ENCODE measurements around the gene UBR3. TPM values are rescaled to one million over a fixed set of nuclear protein-coding genes. Genes with fewer than 3 reads are reported as not detected.
"Not testable (repeated sequence)": the region's sequence is repeated elsewhere in the genome, so short reads cannot be mapped to it uniquely, and the experiment has no call there.

The UBR3 gene
- total RNA-seq, 1 experiment from 2014 or later: 26.3 TPM

DNA sequence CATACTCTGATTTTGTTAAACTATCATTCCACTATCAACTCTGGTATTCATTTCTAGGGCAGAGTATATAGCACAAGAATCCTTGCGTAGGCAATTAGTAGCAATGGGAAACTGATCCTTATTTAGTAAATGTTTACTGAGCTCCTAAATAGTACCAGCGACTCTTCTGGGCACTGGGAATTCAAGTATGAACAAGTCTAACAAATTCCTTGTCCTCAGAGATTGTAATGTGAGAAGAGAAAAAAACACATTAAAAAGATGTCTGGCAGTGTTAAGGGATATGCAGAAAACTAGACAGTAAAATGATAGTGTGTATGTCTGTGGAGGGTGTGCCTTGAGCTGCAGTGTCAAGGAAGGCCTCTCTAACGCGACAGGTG, 3.3 kb upstream of the UBR3 start:
- DNase-seq (ENCODE audit: low read depth): no peak

DNA sequence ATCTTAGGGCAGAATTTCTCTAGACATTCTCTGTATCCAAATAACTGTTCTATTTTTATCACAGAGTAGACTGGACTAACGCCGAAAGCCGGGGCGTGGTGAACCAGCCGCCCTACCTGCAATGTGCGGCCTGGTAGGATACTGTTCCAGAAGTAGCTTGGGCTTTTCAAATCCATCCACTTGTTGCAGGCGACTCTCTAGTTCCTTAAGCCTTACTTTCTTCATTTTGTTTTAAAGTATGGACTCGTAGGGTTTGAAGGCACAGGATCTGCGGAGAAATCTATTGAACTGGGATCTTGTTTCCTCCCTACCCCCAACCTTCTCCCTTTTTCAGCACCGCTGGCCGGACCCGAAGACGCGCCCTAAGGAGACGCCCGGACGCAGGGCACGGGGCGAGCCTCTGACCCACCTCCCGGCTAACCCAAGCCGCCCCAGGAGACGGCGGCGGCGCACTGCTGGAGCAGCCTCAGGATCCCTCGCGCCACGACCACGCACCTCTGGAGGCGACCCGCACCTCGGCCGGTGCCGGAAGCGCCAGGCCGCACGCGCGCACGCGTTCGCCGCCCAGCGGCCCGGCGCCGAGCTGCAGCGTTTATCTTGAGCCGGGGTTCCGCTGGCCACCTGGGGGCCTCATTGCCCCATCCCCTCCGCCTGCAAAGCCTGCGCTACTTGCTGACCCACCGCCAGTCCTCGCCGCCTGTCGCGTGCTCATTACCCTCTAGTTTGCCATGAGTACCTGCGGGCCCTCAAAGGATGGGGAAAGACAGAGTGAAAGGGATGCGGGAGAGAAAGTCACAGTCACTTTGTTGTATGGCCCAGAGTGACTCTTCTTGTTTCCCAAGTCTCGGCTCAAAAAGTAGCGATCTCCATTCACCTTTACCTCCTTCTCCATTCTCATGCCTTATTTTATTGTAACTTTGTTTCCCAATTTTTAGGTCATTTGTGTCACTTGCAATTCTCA, 2.6 kb upstream of the UBR3 start, which contains the start of gene METTL5:
Gene METTL5 (minus strand): TSS at position 533 of the 961 bp plus-strand sequence. CDS start 308 bp downstream, at position 225.
- DNase-seq (ENCODE audit: low read depth): peak; percentile 72

DNA sequence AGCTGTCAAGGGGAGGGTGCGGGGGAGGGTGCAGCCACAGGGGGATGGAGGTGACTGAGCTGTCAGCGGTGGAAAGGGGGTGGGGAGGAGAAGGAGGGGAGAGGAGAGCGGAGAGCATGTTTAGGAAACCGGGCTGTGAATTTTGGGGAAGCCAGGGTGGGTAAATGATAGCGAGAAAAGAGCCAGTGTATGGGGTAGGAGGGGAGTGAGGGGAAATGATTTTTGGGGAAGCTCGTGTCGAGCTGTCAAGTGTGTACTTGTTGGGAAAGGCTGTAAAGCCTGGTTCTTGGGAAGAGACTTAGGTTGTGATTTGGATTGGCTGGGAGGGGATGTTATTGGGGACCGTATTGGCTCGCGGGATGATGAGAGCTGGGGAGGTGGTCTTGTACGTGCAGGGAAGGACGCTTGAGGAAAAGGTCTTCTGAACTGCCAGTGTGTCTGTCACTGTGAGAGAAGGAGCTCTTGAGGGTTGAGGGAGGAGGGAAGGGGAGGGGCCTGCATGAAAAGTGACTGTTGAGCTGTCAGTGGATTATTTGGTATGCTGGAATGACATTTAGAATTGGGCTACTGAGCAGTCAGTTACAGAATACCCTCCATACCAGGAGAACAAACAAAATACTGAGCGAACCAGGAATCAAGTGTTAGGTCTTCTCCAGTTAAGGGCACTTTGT, 1.0 kb downstream of the UBR3 start:
- DNase-seq (ENCODE audit: low read depth): peak; percentile 36

DNA sequence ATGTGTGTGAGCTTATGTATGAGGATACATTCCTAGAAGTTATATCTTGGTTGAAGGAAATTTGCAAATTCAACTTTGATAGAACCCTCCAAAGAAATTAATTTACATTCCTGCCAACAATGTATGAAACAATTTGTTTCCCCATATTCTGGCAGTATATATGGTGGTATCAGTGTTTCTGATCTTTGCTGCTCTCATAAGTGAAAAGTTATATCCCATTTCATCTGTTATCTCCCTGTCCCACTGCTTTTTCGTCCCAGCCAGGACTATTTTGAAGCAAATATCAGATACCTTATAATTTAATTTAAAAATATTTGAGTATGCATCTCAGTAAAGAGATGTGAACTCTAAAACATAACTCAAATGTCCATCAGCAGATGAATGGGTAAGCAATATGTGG, 7.1 kb downstream of the UBR3 start:
- DNase-seq (ENCODE audit: low read depth): no peak

DNA sequence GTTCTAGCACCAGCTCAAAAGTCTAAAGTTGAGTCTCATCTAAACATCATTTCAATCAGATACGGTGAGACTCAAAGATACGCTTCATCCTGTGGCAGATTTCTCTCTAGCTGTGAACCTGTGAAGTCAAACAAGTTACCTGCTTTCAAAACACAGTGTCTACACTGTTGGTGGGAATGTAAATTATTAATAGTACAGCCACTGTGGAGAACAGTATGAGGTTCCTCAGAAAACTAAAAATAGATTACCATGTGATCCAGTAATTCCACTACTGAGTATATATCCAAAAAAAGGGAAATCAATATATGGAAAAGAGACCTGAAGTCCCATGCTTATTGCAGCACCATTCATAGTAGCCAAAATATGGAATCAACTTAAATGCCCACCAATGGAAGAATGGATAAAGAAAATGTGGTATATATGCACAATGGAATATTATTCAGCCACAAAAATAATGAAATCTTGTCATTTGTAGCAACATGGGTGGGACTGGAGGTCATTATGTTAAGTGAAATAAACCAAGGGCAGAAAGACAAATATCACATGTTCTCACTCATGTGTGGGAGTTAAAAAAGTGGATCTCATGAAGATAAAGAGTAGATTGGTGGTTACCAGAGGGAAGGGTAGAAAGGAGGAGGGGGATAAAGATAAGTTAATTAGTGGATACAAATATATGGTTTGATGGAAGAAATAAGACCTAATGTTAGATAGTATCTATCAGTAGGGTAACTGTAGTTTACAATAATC, 11.7 kb downstream of the UBR3 start:
- no peak for DNase-seq (ENCODE audit: low read depth)

DNA sequence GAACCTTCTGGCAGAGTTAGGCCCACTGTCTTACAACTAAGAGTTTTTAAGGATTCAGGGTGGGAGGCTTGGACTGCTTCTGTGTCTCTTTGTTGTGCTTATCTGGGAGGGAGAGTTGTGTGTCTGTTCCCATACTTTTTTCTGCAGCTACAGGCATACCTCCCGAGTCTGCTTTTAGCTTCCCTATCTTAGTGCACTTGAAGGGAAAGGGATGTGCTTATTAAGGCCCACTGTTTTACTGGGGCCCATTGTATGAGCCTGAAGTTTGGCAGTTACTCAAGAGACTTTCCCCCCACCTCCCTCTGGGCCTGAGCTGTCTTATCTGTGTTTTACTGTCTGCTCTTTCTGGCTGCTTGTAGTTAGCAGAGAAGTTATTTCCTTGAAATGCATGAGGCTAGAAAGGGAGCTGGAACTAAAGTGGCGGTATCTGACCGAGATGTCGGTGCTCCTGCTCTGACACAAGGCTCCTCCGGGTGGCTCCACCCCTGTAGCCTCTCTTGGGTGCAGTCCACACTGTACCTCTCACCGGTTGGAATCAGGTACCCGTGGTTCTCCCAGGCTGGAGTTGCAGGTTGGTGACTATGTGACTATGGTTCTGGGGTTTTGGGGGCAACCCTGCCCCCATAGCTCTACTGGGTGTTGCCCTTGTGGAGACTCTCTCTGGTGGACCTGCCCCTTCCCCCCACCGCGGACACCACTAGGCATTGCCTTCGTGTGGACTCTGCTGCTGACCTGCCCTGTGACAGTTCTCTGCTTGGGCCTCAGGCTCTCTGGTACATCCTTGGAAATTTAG, 12.9 kb downstream of the UBR3 start:
- no peak for DNase-seq (ENCODE audit: low read depth)

DNA sequence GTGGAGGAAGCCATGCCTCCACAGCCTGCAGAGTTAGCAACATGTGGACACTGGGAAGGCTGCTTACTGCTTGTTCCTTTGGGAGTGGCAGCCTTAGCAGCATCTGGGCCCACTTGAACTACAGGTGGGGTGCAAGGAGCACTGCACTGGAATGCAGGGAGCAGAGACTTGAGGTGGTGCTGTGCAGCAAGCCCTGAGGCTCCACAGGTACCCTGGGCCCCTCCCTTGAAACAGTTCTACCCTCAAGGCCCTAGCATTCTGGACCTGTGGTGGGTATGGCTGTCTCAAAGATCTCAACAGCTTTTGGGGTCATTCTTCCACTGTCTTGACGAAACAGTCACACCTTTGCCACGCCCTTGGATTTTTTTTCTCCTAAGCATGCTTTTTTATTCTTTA, 13.5 kb downstream of the UBR3 start:
- no peak for DNase-seq (ENCODE audit: low read depth)

DNA sequence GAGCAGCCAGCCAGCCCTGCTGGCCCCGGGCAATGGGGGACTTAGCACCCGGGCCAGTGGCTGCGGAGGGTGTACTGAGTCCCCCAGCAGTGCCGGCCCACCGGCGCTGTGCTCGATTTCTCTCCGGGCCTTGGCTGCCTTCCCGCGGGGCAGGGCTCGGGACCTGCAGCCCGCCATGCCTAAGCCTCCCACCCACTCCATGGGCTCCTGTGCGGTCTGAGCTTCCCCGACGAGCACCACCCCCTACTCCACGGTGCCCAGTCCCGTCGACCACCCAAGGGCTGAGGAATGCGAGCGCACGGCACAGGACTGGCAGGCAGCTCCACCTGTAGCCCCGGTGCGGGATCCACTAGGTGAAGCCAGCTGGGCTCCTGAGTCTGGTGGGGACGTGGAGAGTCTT, 14.4 kb downstream of the UBR3 start:
- DNase-seq (ENCODE audit: low read depth): not testable (repeated sequence)

DNA sequence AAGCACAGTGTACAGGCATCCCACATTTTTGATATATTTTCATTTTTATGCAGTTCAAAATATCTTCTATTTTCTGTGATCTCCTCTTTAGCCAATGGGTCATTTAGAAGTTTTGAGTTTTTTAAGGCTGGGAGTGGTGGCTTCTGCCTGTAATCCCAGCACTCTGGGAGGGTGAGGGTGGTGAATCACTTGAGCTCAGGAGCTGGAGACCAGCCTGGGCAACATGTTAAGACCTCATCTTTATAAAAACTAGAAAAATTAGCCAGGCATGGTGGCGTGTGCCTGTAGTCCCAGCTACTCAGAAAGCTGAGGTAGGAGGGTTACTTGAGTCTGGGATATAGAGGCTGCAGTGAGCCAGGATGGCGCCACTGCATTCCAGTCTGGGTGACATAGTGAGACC, 17.8 kb downstream of the UBR3 start:
- DNase-seq (ENCODE audit: low read depth): peak; percentile 10

DNA sequence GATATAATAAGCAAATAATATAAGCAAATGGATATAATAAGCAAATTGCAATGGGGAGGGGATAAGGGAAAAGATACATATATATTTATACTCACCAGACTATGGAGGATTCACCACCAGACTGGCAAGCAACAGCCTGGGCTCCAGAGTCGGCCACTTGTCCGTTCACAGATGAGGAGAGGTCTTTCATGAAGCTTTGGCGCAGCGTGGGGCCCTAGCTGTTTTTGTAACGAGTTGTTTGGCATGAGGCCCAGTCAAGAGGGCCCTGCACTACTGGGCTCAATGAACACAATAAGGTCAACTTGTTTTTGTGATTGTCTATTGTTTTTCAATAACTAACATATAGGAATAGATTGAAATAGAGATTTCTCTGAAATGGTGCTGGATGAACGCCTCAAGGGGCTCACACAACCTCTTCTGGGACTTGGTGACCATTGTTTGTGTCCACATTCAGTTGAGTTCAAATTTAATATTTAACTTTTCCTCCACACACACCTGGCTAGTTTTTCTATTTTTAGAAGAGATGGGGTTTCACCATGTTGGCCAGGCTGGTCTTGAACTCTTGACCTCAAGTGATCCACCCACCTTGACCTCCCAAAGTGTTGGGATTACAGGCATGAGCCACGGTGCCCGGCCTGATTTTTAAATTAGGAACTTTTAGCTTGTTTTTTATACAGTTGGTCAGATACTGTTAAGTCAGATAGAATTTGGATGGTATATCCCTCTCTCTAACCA, 21.9 kb downstream of the UBR3 start:
- DNase-seq (ENCODE audit: low read depth): not testable (repeated sequence)

DNA sequence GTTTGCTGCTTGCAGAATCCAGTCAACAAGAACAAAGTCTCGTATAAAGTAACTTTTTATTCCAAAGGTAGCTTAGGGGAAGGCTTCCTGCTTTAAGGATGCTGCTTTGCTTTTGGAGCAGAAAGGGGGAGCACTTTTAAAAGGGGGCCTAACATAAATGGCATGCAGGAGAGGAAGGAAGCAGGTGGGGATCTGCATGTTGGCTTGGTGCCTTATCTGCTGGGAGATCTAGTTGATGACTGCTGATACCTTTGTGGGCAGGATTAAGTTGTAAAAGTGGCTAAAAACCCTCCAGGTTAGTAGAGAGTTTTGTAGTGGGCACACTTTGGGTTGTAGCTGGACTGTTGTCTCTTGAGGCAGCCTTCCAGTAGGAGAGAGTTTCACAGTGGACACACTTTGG, 22.5 kb downstream of the UBR3 start:
- DNase-seq (ENCODE audit: low read depth): no peak

DNA sequence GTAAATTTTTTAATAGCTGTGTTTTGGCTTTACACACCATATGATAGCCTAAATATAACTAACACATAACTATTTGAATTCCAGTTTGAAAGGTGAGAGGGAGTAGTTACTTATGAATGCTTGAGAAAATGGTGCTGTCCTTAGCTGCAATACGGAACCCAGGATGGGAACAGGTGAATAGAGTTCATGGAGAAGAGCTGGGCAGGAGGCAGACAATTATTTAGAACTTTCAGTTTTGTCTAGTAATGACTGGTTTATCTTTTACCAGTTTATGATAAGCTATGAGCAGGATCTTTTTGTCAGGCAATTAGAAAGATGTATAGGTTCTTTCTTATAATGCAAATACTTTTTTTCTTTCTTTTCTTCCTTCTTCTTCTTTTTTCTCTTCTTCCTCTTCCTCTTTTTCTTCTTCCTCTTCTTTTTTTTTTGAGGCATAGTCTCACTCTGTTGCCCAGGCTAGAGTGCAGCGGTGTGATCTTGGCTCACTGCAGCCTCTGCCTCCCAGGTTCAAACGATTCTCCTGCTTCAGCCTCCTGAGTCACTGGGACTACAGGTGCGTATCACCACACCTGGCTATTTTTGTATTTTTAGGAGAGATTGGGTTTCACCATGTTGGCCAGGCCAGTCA, 25.9 kb downstream of the UBR3 start:
- DNase-seq (ENCODE audit: low read depth): no peak

DNA sequence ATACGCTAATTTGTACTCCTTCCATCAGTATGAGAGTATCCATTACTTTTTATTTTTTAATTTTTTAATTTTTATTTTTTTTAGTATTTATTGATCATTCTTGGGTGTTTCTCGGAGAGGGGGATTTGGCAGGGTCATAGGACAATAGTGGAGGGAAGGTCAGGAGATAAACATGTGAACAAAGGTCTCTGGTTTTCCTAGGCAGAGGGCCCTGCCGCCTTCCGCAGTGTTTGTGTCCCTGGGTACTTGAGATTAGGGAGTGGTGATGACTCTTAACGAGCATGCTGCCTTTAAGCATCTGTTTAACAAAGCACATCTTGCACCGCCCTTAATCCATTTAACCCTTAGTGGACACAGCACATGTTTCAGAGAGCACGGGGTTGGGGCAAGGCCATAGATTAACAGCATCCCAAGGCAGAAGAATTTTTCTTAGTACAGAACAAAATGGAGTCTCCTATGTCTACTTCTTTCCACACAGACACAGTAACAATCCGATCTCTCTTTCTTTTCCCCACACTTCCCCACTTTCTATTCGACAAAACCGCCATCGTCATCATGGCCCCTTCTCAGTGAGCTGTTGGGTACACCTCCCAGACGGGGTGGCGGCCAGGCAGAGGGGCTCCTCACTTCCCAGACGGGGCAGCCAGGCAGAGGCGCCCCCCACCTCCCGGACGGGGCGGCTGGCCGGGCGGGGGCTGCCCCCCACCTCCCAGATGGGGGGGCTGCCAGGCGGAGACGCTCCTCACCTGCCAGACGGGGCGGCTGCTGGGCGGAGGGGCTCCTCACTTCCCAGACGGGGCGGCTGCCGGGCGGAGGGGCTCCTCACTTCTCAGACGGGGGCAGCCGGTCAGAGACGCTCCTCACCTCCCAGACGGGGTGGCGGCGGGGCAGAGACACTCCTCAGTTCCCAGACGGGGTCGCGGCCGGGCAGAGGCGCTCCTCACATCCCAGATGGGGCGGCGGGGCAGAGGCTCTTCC, 28.3 kb downstream of the UBR3 start:
- not testable (repeated sequence) for DNase-seq (ENCODE audit: low read depth)

DNA sequence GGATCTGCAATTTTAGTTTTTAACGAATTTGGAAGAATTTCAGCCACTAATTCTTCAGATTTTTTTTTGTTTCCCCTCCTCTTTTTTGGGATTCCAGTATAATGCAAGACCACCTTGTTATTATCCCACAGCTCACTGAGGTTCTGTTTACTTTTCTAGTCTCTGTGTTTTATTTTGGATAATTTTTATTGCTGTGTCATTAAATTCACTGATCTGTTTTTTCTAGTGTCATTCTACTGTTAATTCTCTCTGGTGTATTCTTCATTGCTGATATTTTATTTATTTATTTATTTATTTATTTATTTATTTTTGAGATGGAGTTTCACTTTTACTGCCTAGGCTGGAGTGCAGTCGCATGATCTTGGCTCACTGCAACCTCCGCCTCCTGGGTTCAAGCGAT, 32.2 kb downstream of the UBR3 start:
- DNase-seq (ENCODE audit: low read depth): no peak

DNA sequence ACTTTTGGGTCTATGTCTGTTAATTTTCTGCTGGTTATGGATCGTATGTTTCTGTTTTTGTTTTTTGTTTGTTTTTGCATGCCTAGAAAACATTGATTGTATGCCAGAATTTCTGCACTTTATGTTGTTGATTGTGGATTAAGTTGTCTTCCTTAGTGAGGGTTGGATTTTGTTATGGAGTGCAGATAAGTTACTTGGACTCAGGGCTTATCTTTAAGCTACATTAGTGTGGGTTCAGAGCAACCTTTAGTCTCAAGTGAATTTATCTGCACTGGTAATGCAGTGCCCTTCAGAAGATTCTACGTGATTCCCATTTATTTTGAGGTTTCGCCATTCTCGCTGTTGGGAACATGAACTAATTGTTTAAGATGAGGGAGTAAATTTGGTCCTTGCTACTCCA, 32.9 kb downstream of the UBR3 start:
- DNase-seq (ENCODE audit: low read depth): no peak

DNA sequence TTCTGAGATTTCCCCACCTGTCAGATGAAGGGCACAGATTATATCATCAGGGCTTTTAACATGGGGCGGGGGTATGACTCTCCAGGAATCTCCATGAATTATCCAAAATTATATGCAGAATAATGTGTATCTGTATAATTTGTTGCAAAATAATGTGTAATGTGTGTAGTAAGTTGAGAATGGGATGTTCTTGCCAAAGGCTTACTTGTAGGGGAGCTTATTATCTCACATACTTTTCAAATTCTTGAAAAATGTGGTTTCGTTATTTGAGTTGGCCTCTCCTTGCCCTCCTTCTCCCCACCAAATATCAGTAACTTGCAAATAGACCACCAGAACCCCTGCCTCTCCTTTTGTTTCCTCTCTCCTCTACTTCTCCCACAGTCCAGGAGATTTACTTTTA, 35.6 kb downstream of the UBR3 start:
- DNase-seq (ENCODE audit: low read depth): no peak

DNA sequence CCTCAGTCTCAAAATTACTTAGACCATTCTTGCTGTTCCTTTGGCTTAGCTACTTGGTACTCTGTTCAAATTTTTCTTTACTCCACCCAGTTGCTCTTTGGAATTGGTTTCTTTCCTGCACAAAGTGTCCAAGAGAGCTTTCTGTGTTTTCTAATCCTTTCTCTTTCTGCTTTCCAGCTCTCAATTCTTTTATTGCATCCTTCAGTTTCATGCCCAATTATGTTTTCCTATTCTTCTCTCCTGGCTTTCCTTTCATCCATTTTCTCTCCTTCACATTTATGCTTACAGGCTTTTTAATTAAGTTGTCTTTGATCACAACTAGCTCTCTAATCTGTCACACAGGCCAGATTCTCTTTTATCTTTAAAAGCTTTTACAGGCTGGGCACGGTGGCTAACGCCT, 38.2 kb downstream of the UBR3 start:
- no peak for DNase-seq (ENCODE audit: low read depth)

DNA sequence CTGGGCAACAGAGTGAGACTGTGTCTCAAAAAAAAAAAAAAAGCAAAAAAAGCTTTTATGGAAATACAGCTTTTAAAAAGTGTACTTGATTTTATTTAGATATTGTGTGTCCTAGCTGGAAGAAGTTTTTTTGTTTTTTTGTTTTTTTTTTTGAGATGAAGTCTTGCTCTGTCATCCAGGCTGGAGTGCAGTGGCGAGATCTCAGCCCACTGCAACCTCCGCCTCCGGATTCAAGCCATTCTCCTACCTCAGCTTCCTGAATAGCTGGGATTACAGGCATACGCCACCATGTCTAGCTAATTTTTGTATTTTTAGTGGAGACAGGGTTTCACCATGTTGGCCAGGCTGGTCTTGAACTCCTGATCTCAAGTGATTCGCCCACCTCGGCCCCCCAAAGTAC, 39.0 kb downstream of the UBR3 start:
- not testable (repeated sequence) for DNase-seq (ENCODE audit: low read depth)

DNA sequence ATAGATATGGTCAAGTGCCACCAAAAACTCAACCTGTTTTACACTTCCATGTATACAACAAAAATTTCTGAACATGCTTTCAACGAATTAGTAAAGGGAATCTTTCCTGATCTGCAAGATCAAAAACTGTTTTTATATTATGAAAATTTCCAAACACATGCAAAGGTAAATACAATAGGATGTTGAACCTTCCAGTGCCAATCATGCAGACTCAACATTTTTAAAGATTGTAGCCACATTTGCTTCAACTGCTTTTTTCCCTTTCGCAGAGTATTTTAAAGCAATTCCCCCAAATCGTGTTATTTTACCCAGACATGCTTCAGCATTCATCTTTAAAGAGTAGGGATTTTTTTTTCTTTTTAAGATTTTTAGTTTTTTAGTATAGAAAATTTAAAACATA, 40.3 kb downstream of the UBR3 start:
- no peak for DNase-seq (ENCODE audit: low read depth)

Data from LHCN-M2 (cell line).